ENCODE results near the gene G3BP1. TPM values are rescaled to one million over a fixed set of nuclear protein-coding genes. Genes with fewer than 3 reads are reported as not detected.
"Not testable (repeated sequence)": the region's sequence is repeated elsewhere in the genome, so short reads cannot be mapped to it uniquely, and the experiment has no call there.

Gene G3BP1
- total RNA-seq, 1 donor, result 145 TPM

DNA sequence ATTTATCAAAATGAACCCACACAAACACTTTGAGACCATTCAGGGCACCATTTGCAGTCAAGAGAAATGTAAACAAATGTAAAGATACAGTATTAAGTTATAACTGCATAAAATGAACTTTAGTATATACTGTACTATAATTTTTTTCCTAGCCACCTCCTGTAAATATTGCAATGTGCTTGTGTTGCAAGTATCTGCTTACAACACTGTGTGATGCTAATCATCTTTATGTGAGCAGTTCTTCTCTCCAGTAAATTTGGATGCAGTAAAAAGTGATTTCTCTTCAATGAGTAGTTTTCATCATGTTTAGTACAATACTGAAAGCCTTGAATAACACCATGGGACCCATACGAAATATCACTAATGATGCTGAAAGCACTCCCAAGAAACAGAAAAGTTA is 9.4 kb downstream of the G3BP1 start:
- H2AFZ ChIP-seq (ENCODE audit: low read length), result no peak overlapping the region
- no peak overlapping the region for H3K4me2 ChIP-seq (ENCODE audit: insufficient read depth, low read length)
- H3K36me3 ChIP-seq (ENCODE audit: insufficient read depth, low read length), result peaks cover 16% of the 10 kb centered on the region
- TF ChIP-seq, protein P1, sequence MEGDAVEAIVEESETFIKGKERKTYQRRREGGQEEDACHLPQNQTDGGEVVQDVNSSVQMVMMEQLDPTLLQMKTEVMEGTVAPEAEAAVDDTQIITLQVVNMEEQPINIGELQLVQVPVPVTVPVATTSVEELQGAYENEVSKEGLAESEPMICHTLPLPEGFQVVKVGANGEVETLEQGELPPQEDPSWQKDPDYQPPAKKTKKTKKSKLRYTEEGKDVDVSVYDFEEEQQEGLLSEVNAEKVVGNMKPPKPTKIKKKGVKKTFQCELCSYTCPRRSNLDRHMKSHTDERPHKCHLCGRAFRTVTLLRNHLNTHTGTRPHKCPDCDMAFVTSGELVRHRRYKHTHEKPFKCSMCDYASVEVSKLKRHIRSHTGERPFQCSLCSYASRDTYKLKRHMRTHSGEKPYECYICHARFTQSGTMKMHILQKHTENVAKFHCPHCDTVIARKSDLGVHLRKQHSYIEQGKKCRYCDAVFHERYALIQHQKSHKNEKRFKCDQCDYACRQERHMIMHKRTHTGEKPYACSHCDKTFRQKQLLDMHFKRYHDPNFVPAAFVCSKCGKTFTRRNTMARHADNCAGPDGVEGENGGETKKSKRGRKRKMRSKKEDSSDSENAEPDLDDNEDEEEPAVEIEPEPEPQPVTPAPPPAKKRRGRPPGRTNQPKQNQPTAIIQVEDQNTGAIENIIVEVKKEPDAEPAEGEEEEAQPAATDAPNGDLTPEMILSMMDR (IDR thresholded peaks at IDR 0.05; ENCODE audit: extremely low read depth, low read depth, low read length), result no peak
- H3K27ac ChIP-seq (ENCODE audit: low read depth, low read length), result no peak overlapping the region
- no peak overlapping the region for H3K4me3 ChIP-seq (ENCODE audit: insufficient read depth, low read length)
- H3K27me3 ChIP-seq (ENCODE audit: insufficient read depth, low read length), result no peaks in the 10 kb centered on the region
- H3K4me1 ChIP-seq (ENCODE audit: insufficient read depth, low read length), result peaks cover 15% of the 10 kb centered on the region
- peaks cover 100% of the 10 kb centered on the region for H3K79me2 ChIP-seq (ENCODE audit: insufficient read depth, low read length)
- no peaks in the 10 kb centered on the region for H3K9me3 ChIP-seq (ENCODE audit: low read depth, low read length)
- peaks cover 89% of the 10 kb centered on the region for H4K20me1 ChIP-seq (ENCODE audit: insufficient read depth, low read length)
- DNase-seq (ENCODE audit: insufficient read length, low spot score, missing footprints), result no peak

DNA sequence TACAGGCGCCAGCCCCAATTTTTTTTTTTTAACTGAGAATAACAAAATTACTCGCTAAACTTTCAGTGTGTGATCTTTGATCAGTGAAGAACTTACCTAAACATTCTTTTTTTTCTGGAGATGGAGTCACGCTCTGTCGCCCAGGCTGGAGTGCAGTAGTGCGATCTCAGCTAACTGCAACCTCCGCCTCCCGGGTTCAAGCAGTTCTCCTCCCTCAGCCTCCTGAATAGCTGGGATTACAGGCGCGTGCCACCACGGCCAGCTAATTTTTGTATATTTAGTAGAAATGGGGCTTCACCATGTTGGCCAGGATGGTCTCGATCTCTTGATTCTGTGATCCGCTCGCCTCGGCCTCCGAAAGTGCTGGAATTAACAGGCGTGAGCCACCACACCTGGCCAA is 11.9 kb downstream of the G3BP1 start:
- H2AFZ ChIP-seq (ENCODE audit: low read length); H3K27me3 ChIP-seq (ENCODE audit: insufficient read depth, low read length); H3K4me2 ChIP-seq (ENCODE audit: insufficient read depth, low read length); H3K9me3 ChIP-seq (ENCODE audit: low read depth, low read length); DNase-seq (ENCODE audit: insufficient read length, low spot score, missing footprints); H3K4me3 ChIP-seq (ENCODE audit: insufficient read depth, low read length); H3K27ac ChIP-seq (ENCODE audit: low read depth, low read length): not testable (repeated sequence)
- Histone ChIP-seq H3K36me3 (ENCODE audit: insufficient read depth, low read length) (peaks cover 14% of the 10 kb centered on the region), H3K79me2 (ENCODE audit: insufficient read depth, low read length) (peaks cover 100% of the 10 kb centered on the region), H4K20me1 (ENCODE audit: insufficient read depth, low read length) (peaks cover 76% of the 10 kb centered on the region), H3K4me1 (ENCODE audit: insufficient read depth, low read length) (peaks cover 15% of the 10 kb centered on the region)

DNA sequence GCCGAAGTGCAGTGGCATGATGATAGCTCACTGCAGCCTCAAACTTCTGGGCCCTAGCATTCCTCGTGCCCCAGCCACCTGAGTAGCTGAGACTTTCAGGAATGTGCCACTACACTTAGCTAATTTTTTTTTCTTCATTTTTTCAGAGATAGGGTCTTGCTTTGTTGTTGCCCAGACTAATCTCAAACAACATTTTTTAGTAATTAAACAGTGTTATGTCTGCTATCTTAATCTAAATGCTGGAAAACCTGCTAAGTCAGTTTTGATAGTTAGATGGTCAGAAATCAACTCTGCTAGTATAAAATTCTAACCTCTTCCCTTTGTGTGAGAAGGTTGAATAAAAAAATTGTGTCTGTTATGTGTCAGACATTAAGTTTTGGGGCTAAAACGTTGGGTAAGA is 12.4 kb downstream of the G3BP1 start:
- TF ChIP-seq, protein P1 (IDR thresholded peaks at IDR 0.05; ENCODE audit: extremely low read depth, low read depth, low read length), result no peak
- Histone ChIP-seq H3K27ac (ENCODE audit: low read depth, low read length) (no peak overlapping the region), H3K27me3 (ENCODE audit: insufficient read depth, low read length) (no peaks in the 10 kb centered on the region), H3K4me3 (ENCODE audit: insufficient read depth, low read length) (no peak overlapping the region), H3K4me2 (ENCODE audit: insufficient read depth, low read length) (no peak overlapping the region), H3K79me2 (ENCODE audit: insufficient read depth, low read length) (peaks cover 100% of the 10 kb centered on the region), H3K36me3 (ENCODE audit: insufficient read depth, low read length) (peaks cover 17% of the 10 kb centered on the region), H3K9me3 (ENCODE audit: low read depth, low read length) (no peaks in the 10 kb centered on the region), H2AFZ (ENCODE audit: low read length) (no peak overlapping the region), H3K4me1 (ENCODE audit: insufficient read depth, low read length) (peaks cover 15% of the 10 kb centered on the region), H4K20me1 (ENCODE audit: insufficient read depth, low read length) (peaks cover 75% of the 10 kb centered on the region)
- DNase-seq (ENCODE audit: insufficient read length, low spot score, missing footprints), result no peak

DNA sequence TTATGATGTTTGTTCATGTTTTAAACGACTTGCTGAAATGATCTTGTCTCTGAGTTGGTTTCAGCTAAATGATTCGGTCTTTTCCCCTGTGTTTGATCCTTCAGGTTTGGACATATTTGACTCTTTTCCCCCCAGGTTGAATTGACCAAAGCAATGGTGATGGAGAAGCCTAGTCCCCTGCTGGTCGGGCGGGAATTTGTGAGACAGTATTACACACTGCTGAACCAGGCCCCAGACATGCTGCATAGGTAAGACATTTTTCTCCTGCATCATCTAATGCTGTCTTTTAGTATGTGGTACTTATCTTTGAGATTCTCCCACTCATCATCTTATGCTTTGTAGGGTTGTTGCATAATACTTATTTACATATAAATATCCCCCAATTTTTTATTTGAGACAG is 14.7 kb downstream of the G3BP1 start:
- peaks cover 40% of the 10 kb centered on the region for H3K36me3 ChIP-seq (ENCODE audit: insufficient read depth, low read length)

More for the DNA sequence above, 14.7 kb downstream of the G3BP1 start:
- Histone ChIP-seq H3K9me3 (ENCODE audit: low read depth, low read length) (no peaks in the 10 kb centered on the region), H3K4me2 (ENCODE audit: insufficient read depth, low read length) (no peak overlapping the region), H3K4me1 (ENCODE audit: insufficient read depth, low read length) (peaks cover 11% of the 10 kb centered on the region), H3K27me3 (ENCODE audit: insufficient read depth, low read length) (no peaks in the 10 kb centered on the region), H2AFZ (ENCODE audit: low read length) (no peak overlapping the region), H3K4me3 (ENCODE audit: insufficient read depth, low read length) (no peak overlapping the region), H3K79me2 (ENCODE audit: insufficient read depth, low read length) (peaks cover 99% of the 10 kb centered on the region), H4K20me1 (ENCODE audit: insufficient read depth, low read length) (peaks cover 59% of the 10 kb centered on the region), H3K27ac (ENCODE audit: low read depth, low read length) (no peak overlapping the region)
- TF ChIP-seq, protein P1 (IDR thresholded peaks at IDR 0.05; ENCODE audit: extremely low read depth, low read depth, low read length), result no peak
- no peak for DNase-seq (ENCODE audit: insufficient read length, low spot score, missing footprints)

All from osteoblast (primary cell).